MM.1S (cell line): ENCODE data around the gene SSBP3.

Experiments
- EZH2phosphoT487 ChIP-seq: fragments of 300-600 bp; sonication (generic); IDR thresholded peaks from 2 replicates; pipeline ENCODE4 v1.6.1; 2018; ENCODE audit warnings: antibody characterized with exemption, low read length
- TF ChIP-seq, protein P1 (sequence below): fragments of 300-600 bp; sonication (generic); IDR thresholded peaks from 2 replicates; pipeline ENCODE4 v1.5.1; 2016; ENCODE audit warnings: antibody characterized with exemption, low read length, mixed read lengths

DNA sequence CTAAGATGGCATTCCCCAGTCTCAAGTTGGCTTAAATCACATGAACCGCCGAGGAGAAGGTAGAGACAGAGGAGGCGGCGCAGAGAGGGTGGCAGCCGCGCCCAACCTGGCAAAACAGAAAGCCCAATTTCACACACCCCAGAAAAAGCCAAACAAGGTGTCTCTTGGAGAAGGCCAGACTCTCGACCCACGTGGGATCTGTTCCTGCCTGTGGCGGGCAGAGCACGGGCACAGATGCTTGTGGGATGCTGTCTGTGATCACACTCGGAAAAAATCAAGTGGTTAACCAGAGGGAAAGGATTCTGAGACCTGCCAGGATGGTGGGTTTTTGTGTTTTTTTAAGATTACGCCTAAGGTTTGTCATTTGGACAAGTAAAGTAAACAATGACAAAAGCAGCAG, 125.5 kb downstream of the SSBP3 start:
- TF ChIP-seq, protein P1, sequence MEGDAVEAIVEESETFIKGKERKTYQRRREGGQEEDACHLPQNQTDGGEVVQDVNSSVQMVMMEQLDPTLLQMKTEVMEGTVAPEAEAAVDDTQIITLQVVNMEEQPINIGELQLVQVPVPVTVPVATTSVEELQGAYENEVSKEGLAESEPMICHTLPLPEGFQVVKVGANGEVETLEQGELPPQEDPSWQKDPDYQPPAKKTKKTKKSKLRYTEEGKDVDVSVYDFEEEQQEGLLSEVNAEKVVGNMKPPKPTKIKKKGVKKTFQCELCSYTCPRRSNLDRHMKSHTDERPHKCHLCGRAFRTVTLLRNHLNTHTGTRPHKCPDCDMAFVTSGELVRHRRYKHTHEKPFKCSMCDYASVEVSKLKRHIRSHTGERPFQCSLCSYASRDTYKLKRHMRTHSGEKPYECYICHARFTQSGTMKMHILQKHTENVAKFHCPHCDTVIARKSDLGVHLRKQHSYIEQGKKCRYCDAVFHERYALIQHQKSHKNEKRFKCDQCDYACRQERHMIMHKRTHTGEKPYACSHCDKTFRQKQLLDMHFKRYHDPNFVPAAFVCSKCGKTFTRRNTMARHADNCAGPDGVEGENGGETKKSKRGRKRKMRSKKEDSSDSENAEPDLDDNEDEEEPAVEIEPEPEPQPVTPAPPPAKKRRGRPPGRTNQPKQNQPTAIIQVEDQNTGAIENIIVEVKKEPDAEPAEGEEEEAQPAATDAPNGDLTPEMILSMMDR: no peak
- TF ChIP-seq EZH2phosphoT487: no peak
